Endothelial cell of umbilical vein (primary cell): ENCODE data around the gene OASL.

Experiments used
- FOS ChIP-seq: IDR thresholded peaks from 2 replicates; pipeline ENCODE4 v1.6.1; 2011; ENCODE audit warnings: mild to moderate bottlenecking, low read length, moderate library complexity, borderline replicate concordance; ENCODE audit not compliant: insufficient read depth
- JUN ChIP-seq: IDR thresholded peaks from 2 replicates; pipeline ENCODE4 v1.6.1; 2011; ENCODE audit warnings: borderline replicate concordance, low read depth; ENCODE audit not compliant: insufficient read length, insufficient read depth
- POLR2A ChIP-seq: IDR thresholded peaks from 2 replicates; pipeline ENCODE4 v1.6.1; 2012; ENCODE audit warnings: low read depth, mild to moderate bottlenecking, control low read depth, low read length
- POLR2AphosphoS5 ChIP-seq: IDR thresholded peaks from 2 replicates; pipeline ENCODE4 v1.6.1; 2012; ENCODE audit warnings: low read depth, mild to moderate bottlenecking, control low read depth, low read length, moderate library complexity; ENCODE audit not compliant: insufficient read depth
- TF ChIP-seq, protein P1 (sequence below), 2 donors: IDR thresholded peaks; 1 replicate in 1 of 2; 2 replicates in 1 of 2; pipeline ENCODE4 v1.5.1; 2011; ENCODE audit warnings: low read length in 2 of 2, mild to moderate bottlenecking in 2 of 2, moderate library complexity in 2 of 2, control low read depth in 1 of 2, inconsistent platforms in 1 of 2, low read depth in 1 of 2; ENCODE audit not compliant: insufficient read depth in 1 of 2; ENCODE audit errors: extremely low read depth in 1 of 2
- TF ChIP-seq, protein P2 (sequence below): IDR thresholded peaks from 2 replicates; pipeline ENCODE4 v1.6.1; 2011; ENCODE audit not compliant: insufficient read depth, insufficient read length

DNA sequence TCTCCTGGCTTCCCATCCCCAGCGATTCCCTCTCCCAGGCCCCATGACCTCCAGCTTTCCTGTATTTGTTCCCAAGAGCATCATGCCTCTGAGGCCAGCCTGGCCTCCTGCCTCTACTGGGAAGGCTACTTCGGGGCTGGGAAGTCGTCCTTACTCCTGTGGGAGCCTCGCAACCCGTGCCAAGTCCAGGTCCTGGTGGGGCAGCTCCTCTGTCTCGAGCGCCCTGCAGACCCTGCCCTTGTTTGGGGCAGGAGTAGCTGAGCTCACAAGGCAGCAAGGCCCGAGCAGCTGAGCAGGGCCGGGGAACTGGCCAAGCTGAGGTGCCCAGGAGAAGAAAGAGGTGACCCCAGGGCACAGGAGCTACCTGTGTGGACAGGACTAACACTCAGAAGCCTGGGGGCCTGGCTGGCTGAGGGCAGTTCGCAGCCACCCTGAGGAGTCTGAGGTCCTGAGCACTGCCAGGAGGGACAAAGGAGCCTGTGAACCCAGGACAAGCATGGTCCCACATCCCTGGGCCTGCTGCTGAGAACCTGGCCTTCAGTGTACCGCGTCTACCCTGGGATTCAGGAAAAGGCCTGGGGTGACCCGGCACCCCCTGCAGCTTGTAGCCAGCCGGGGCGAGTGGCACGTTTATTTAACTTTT lies 37.1 kb downstream of the OASL start:
- TF ChIP-seq, protein P1, sequence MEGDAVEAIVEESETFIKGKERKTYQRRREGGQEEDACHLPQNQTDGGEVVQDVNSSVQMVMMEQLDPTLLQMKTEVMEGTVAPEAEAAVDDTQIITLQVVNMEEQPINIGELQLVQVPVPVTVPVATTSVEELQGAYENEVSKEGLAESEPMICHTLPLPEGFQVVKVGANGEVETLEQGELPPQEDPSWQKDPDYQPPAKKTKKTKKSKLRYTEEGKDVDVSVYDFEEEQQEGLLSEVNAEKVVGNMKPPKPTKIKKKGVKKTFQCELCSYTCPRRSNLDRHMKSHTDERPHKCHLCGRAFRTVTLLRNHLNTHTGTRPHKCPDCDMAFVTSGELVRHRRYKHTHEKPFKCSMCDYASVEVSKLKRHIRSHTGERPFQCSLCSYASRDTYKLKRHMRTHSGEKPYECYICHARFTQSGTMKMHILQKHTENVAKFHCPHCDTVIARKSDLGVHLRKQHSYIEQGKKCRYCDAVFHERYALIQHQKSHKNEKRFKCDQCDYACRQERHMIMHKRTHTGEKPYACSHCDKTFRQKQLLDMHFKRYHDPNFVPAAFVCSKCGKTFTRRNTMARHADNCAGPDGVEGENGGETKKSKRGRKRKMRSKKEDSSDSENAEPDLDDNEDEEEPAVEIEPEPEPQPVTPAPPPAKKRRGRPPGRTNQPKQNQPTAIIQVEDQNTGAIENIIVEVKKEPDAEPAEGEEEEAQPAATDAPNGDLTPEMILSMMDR (IDR thresholded peaks at IDR 0.05; ENCODE audit: extremely low read depth in 1 of 2, insufficient read depth in 1 of 2, low read depth in 1 of 2, low read length in 2 of 2) = no peak
- no peak for TF ChIP-seq JUN
- no peak for TF ChIP-seq POLR2A
- no peak for TF ChIP-seq POLR2AphosphoS5
- TF ChIP-seq, protein P2, sequence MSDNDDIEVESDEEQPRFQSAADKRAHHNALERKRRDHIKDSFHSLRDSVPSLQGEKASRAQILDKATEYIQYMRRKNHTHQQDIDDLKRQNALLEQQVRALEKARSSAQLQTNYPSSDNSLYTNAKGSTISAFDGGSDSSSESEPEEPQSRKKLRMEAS = no peak
- TF ChIP-seq FOS = no peak
